ENCODE results near the gene NSMCE1. TPM values are rescaled to one million over a fixed set of nuclear protein-coding genes. Genes with fewer than 3 reads are reported as not detected.
A peak's percentile ranks its signal among the peaks of the same experiment; 100 is the strongest.

The NSMCE1 gene
- total and polyA plus RNA-seq, 2 of the 4 experiments (the other 2 are of a cell fraction) = 47.5 to 120 TPM

- Histone ChIP-seq H3K18ac (ENCODE audit: low read depth, low read length) (no peak overlapping the region), H3K56ac (ENCODE audit: extremely low read depth, insufficient read depth, low read length) (no peak overlapping the region), H4K91ac (ENCODE audit: insufficient read depth, low read depth, low read length) (no peak overlapping the region), H3K4ac (ENCODE audit: low read depth, low read length) (no peak overlapping the region), H3K9me1 (ENCODE audit: insufficient read depth, low read length) (no peaks in the 10 kb centered on the region), H2BK5ac (ENCODE audit: low read depth, low read length, poor library complexity, severe bottlenecking) (no peak overlapping the region), H3K9me3 (ENCODE audit: control insufficient read depth, insufficient read depth, low read length) (no peaks in the 10 kb centered on the region), H3K36me3 (ENCODE audit: control insufficient read depth, insufficient read depth, low read length) (no peaks in the 10 kb centered on the region), H3K27me3 (ENCODE audit: control insufficient read depth, insufficient read depth, low read length) (no peaks in the 10 kb centered on the region), H3K4me1 (ENCODE audit: control insufficient read depth, insufficient read depth, low read length) (no peaks in the 10 kb centered on the region), H2AK5ac (ENCODE audit: low read depth, low read length) (0 out of 2 replicates have a peak overlapping the region, but pooled peaks have one; percentile 1), H4K5ac (ENCODE audit: low read depth, low read length) (no peak overlapping the region), H3K79me1 (ENCODE audit: low read depth in 1 of 2, low read length in 2 of 2) (no peaks in the 10 kb centered on the region), H4K20me1 (ENCODE audit: insufficient read depth, low read length) (no peaks in the 10 kb centered on the region), H2BK20ac (ENCODE audit: low read depth, low read length) (no peak overlapping the region), H3K9ac (ENCODE audit: low read depth, low read length) (no peak overlapping the region), H2BK120ac (ENCODE audit: low read depth, low read length) (no peak overlapping the region), H2AK9ac (replicated peaks; ENCODE audit: low read depth, low read length, poor library complexity) (no peak overlapping the region), H3K27ac (ENCODE audit: insufficient read depth, low read length) (no peak overlapping the region), H2BK15ac (ENCODE audit: low read depth, low read length) (no peak overlapping the region), H3K23ac (ENCODE audit: low read depth, low read length) (no peak overlapping the region), H4K8ac (ENCODE audit: low read depth in 2 of 2, low read length in 2 of 2) (no peak overlapping the region), H2AFZ (replicated peaks; ENCODE audit: low read length, poor library complexity) (no peak overlapping the region), H3K4me3 (ENCODE audit: insufficient read depth, low read depth, low read length) (no peak overlapping the region), H3K14ac (replicated peaks; ENCODE audit: low read depth, low read length) (no peak overlapping the region), H3K4me2 (ENCODE audit: low read depth, low read length) (no peak overlapping the region)
- TF ChIP-seq USF2 (IDR thresholded peaks at IDR 0.05; ENCODE audit: low read depth, low read length) (no peak), CTCF (conservative IDR thresholded peaks at IDR 0.05; ENCODE audit: low read depth, low read length) (no peak), POLR2A (IDR thresholded peaks at IDR 0.05; ENCODE audit: low read depth, low read length) (no peak), MAFK (IDR thresholded peaks at IDR 0.05; ENCODE audit: low read depth, low read length) (no peak), CHD1 (IDR thresholded peaks at IDR 0.05; ENCODE audit: low read depth, low read length) (no peak), FOS (IDR thresholded peaks at IDR 0.05; ENCODE audit: low read depth, low read length) (no peak), RFX5 (IDR thresholded peaks at IDR 0.05; ENCODE audit: low read depth, low read length) (no peak), SMC3 (IDR thresholded peaks at IDR 0.05; ENCODE audit: low read depth, low read length) (no peak), CEBPB (IDR thresholded peaks at IDR 0.05; ENCODE audit: low read depth, low read length) (no peak), NFE2L2 (IDR thresholded peaks at IDR 0.05; ENCODE audit: low read depth, low read length) (no peak), RCOR1 (IDR thresholded peaks at IDR 0.05; ENCODE audit: insufficient replicate concordance, low read length) (no peak), MAZ (IDR thresholded peaks at IDR 0.05; ENCODE audit: borderline replicate concordance, low read depth, low read length) (no peak), ELK1 (IDR thresholded peaks at IDR 0.05; ENCODE audit: borderline replicate concordance, low read depth, low read length) (no peak), RAD21 (IDR thresholded peaks at IDR 0.05; ENCODE audit: low read length) (no peak), MXI1 (IDR thresholded peaks at IDR 0.05; ENCODE audit: borderline replicate concordance, low read depth, low read length) (no peak)
- ChIA-PET POLR2A (ENCODE audit: unreplicated experiment) (no interaction called here), CTCF (no interaction called here)
- intact Hi-C loops (cut with micrococcal nuclease) = no loop called here
- 40% methylated on average over 1 of the region's 5 CpGs; no CpG with 5 or more reads in 1 of the 2 experiments for WGBS, 2 experiments (ENCODE audit: extremely low coverage in 2 of 2, insufficient read length in 1 of 2)
- no peak for ATAC-seq (ENCODE audit: low read depth)
- no TSS peak for BruUV-seq (replicated peaks)
- dilution Hi-C loops (cut with HindIII; ENCODE audit: low sequenced_read_pairs, unreplicated experiment) = no loop called here
- DNase-seq = no peak
- in situ Hi-C loops (cut with MboI; ENCODE audit: low sequenced_read_pairs) = no loop called here
Observed at GRCh38 chr16:27304881-27305745, 36.5 kb upstream of the NSMCE1 start.
